AG08395 (cell line): ENCODE data around the gene ZNF438.
"Not testable (repeated sequence)": the region's sequence is repeated elsewhere in the genome, so short reads cannot be mapped to it uniquely, and the experiment has no call there.

Experiments used
- DNase-seq: peaks from one replicate; pipeline ENCODE4 v3.0.0; 2012; ENCODE audit warnings: mixed read lengths, low spot score

The ZNF438 gene

DNA sequence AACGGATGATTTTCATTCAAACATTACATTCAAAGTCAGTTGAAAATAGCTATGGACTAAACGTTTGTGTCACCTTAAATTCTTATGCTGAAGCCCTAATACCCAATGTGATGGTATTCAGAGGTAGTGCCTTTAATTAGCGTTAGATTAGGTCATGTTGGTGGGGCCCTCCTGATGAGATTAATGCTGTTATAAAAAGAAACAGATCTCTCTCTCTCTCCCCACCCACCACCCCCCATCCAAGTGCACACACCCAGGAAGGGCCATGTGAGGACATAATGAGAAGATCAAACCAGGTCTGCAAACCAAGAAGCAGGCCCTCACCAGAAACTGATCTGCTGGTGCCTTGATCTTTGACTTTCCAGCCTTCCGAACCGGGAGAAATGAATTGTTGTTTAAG lies 44.2 kb downstream of the ZNF438 start:
- DNase-seq: no peak

DNA sequence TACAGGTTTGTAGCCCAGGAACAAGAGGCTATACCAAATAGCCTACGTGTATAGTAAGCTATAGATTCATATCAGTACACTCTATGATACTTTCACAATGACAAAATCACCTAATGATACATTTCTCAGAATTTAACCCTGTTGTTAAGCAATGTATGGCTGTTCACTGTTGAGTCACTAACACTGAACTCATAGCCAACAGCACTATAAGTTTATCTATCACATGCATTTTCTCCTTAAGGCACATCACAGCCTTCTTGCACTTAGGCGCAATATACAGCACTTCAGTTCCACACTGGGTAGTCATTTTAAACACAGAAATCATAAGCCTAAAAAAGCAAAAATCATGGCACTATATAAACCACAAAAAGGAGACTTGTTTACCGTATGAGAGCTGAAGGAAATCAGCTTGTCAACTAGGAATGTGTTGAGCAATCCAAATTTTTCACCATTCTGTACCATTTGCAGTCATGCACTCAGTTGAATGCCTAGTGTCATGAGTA lies 45.6 kb downstream of the ZNF438 start:
- DNase-seq: no peak

- DNase-seq: peak; percentile 29
These were observed 46.2 kb downstream of the ZNF438 start for GRCh38 chr10:30985512-30985911.

GRCh38 chr10:30984563-30985328 lies 46.9 kb downstream of the ZNF438 start:
- DNase-seq: peak; percentile 46

DNA sequence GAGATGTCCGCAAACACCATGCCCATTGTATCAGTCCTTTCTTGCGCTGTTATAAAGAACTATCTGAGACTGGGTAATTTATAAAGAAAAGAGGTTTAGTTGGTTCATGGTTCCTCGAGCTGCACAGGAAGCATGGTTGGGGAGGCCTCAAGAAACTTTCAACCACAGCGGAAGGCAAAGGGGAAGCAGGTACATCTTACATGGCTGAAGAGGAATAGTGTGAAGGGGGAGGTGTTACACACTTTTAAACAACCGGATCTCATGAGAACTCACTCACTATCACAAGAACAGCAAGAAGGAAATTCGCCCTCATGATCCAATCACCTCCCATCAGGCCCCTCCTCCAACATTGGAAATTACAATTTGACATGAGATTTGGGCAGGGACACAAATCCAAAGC lies 48.5 kb downstream of the ZNF438 start:
- not testable (repeated sequence) for DNase-seq

DNA sequence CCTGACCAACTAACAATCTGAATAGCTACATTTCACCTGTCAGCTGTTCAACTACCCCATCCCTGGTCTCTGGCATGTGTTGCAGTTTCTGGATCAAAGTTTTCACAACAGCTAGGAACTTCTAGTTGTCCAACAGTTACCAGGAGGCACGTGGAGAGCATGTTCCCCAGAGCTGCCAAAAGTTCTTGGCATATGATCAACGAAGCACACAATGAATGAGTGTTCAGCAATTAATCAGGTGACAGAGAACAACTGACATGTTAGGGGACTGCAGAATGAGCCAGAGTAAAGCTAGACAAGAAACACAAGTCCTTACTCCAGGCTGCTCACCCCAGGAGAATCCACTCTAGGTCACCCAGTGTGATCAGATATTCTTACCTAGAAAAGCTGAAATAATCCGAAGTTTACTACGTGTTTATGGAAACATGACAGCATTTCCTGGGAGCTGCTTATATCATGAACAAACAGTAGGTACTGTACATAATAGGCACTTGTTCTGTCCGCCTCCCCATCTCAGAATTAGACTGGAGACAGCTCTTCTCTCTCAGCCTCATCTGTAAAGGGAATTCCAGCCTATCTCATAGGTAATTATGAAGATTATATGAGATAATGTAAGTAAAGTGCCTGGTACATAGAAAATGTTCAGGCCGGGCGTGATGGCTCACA lies 50.6 kb downstream of the ZNF438 start:
- peak; percentile 64 for DNase-seq

GRCh38 chr10:30979956-30980355 lies 51.7 kb downstream of the ZNF438 start:
- DNase-seq: no peak

DNA sequence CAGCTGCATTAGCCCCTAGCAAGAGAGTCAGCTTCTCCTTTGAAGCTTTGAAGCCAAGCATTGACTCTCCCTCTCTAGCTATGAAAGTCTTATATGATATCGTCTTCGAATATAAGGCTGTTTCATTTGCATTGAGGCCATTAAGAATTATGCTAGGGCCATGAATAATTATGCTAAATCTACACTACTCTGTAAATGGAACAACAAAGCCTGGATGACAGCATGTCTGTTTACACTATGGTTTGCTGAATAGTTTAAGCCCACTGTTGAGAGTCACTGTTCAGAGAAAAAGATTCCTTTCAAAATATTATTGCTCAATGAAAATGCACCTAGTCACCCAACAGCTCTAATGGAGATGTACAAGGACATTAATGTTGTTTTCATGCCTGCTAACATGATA lies 52.8 kb downstream of the ZNF438 start:
- no peak for DNase-seq

- DNase-seq: no peak
These were observed 54.3 kb downstream of the ZNF438 start for GRCh38 chr10:30977385-30977784.

- no peak for DNase-seq
These were observed 56.8 kb downstream of the ZNF438 start for GRCh38 chr10:30974773-30975415.

DNA sequence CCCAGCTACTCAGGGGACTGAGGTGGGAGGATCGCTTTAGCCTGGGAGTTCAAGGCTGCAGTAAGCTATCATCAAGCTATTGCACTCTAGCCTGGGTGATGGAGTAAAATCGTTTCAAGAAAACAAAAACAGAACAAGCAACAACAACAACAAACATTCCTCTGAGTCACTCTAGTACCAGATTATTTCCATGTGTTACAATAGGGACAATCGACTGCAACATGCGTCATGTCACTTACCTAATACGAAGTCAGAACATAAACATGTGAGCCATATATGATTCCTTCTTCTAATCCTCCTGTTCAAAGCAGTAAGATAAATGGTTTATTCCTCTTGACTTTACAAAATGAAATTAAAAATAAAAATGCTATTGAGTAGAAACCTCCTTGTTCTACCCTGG lies 57.3 kb downstream of the ZNF438 start:
- DNase-seq: no peak

- DNase-seq: peak; percentile 10
These were observed 57.9 kb downstream of the ZNF438 start for GRCh38 chr10:30973737-30974136.

DNA sequence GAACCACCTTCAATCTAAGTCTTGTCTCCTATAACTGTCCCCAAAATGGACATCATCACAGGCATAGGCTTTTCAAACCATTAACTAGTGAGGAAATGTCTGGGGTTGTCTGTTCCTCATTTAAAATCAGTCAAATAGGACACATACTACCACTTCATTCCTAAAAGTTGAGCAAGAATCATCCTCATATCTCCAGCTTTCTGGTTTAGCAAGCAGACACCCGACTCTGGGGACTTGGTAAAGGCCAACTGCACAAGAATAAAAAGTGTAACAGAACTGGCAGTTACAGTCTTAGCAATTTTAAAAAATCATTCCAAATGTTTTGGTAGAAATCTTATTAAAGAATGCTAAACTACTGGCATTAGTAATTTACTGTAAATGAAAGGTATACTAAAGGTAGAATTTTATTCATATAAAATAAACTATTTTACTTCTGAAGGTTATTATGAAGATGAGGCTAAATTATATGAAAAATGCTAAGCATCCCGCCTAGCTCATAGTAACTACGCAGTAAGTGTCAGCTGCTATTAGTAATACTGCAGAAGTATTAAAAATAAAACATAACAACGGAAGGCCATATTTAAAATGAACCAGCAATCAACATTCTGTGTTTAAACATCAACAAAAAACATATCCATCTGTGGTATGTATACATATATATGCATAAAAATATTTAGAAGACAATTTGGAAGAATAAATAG lies 60.8 kb downstream of the ZNF438 start:
- DNase-seq: peak; percentile 17

GRCh38 chr10:30968711-30969110 lies 63.0 kb downstream of the ZNF438 start:
- no peak for DNase-seq

DNA sequence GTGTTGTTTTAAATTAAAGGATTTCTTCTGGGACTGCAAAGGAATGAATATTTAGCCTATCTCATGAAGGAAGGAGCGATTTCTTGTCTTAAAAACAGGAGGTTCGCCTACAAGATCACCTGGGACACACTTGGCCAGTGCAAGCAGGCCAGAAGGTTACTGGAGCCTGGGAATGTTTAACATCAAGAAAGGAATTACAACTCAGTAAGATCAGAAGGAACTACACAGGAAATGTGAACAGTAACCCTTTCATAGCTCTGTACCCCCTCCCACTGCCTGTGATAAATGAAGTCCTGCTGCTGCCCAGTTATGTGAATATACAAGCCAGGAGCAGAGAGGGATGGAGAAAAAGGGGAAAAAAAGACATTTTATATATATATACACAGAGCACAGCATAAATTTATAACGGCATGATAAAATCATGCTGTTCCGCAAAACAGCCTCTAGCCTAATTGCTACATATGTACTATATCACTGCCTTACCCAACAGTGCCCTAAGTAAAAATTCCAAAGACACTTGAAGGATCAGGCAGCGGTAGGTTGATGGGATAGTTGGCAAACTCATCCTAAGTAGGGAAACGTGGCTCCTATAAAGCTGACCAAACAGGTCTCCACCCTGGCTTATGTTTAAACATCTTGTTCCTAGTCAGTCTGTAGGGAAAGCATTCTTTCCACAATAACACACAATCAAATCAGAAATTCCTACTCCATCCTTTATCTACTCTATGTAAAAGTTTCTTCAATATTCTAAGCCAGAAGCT lies 63.8 kb downstream of the ZNF438 start:
- no peak for DNase-seq

GRCh38 chr10:30963992-30964930 lies 67.4 kb downstream of the ZNF438 start:
- DNase-seq: no peak

GRCh38 chr10:30962522-30962921 lies 69.1 kb downstream of the ZNF438 start:
- no peak for DNase-seq

DNA sequence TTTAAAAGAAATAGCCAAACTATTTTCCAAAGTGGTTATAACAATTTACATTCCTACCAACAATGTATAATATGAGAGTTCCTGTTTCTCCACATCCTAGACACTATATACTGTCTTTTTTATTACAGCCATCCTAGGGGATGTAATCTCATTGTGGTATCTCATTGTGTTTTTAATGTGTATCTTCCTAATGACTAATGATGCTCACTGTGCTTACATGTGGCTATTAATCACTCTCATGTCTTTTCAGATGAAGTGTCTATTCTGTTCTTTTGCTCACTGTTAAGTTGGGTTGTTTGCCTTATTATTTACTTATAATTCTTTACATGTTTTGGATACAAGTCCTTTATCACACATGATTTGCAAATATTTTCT lies 71.8 kb downstream of the ZNF438 start:
- no peak for DNase-seq

GRCh38 chr10:30949218-30949617 lies 82.4 kb downstream of the ZNF438 start:
- not testable (repeated sequence) for DNase-seq

- no peak for DNase-seq
These were observed 87.7 kb downstream of the ZNF438 start for GRCh38 chr10:30944005-30944404.

DNA sequence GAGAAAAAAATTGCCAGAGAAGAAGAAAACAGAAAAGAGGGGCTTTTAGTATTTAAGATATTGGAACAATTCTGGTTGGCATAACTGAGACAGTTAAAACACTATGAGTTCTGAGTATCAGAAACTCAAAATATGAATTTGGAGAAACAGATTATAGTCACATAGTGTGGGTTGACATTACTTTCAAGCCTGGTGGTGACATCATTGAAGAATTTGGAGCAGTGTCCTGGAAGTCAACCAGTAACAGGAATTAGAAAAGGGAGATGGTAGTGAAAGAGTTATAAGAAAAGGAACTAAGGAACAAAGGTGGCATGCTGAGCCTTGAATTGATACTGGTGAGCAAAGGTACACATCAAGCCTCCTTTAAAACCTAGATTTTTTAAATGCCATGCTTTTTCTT lies 88.2 kb downstream of the ZNF438 start:
- DNase-seq: no peak
